Hematopoietic multipotent progenitor cell treated with erythropoietin and hydrocortisone succinate and interleukin-3 and kit ligand, for 8 days (in vitro differentiated cells): ENCODE measurements around the gene MFAP3L.
"Not testable (repeated sequence)": the region's sequence is repeated elsewhere in the genome, so short reads cannot be mapped to it uniquely, and the experiment has no call there.

Experiments
- DNase-seq: peaks from one replicate; pipeline ENCODE4 v3.0.0-alpha.2; 2015

Gene MFAP3L

DNA sequence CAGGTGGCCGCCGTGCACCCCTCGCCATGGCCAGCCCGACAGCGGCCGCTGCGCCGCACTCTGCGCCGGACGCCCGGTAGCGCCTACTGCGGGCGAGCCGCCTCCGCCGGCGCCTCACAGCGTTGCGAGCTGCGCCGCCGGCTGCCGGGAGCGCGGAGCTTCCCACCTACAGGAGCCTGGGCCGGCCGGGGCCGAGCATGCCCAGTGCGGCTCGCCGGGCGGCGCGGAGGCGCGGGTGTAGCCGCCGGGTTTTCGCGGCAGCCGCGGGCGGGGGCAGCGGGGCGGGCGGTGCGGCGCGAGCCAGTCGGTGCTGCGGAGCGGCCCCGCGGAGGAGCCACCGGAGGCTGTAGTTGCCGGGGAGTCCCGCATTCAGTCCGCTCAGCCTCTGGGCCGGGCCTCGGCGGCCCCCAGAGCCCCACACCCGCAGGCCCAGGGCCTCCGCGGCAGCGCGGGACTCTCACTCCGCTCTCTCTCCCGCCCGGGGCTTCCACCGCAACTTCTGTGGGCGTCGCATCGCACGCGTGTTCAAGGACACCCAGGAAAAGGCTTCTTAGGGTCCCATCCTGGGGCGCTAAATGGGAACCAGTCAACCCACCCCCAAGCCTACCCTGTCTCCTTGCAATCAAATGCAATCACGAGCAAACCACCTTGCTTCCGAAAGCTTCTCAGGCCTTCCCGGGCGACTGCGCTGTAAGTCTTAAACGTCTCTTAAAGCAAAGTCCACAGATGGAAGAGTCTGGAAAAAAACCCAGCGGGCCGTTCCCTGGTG, at the start of gene MFAP3L:
Gene MFAP3L, minus strand, starts transcription at position 143 of the 769 bp plus-strand sequence. CDS start 20,518 bp downstream, outside the sequence.
- peak; percentile 80 for DNase-seq

DNA sequence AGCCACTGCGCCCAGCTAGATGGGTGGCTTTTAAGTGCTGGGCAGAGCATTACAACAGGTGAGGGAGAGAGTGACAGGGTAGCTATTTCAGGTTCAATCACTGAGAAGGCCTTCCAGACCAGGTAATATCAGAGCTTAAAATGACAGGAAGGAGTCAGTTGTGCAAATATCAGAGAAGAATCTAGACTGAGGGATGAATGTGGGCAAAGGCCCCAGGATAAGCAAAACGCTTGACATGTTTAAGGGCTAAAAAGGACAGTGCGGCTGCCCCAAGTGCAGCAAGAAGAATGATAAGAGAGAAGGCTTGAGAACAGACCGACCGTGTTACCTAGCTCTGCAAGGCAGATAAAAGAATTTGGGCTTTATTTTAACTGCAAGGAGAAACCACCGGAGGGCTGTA, 45.0 kb upstream of the MFAP3L start:
- no peak for DNase-seq

DNA sequence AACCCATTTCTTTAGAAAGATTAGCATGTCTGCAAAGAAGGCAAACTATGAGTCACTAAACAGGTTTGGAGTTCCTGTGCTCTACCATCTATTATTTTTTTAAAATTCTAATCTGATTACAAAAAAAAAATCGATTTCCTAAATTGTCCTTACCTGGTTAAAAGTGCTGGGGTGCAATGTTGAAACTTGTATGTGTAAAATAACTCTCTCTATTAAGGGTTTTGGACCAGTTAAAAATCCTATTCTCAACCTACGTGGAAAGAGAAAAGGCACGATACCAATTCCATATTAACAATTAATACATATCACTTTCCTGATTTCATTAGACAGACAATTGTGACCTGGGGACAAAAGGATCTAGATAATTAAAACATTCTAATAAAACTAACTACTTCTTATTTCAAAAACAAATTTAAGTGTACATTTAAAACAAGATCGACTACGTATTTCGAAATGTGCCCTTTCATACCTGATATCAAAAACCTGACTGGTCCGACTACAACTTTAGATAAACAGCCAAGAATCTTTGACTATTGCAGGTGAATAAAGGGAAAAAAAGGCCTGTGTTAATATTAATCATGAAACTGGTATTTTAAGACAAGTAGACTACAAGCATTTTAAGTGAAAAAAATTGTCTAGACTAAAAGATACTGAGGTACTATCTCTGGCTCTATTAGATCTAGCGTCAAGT, 42.4 kb upstream of the MFAP3L start:
- no peak for DNase-seq

DNA sequence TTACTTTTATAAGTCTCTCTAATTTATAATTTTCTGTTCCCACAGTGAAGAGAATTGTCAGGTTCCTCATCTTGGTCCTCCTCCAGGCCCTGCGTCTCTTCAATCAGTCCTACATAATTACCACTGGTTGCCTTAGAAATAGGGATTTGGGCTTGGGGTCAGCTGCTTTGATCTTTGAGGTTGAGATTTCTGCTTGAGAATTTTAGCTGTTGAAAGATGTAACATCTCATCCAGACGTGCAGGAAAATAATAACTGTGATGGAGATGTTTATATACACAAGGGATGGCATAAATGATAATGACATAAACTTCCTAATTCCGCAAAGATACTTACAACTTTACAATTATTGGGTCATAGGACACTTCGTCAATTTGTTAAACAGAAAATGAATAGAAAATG, 33.2 kb upstream of the MFAP3L start:
- no peak for DNase-seq

DNA sequence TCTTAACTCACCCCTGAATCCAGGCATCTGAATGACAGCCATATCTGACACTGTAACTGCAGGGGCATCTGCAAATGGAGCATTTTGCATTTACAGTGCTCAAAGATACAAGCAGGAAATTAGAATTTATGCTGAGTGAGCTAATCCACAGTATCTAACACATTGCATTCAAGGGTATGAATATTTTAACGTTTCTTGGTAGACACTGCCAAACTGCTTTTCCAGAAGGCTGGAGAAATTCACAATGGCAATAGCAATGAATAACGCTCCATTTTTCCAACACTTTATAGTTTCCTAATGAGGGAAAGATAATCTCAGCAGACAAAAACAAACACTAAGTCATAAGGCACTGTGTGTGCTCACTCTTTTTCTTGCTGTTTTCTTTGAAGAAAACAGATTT, 32.6 kb upstream of the MFAP3L start:
- no peak for DNase-seq

DNA sequence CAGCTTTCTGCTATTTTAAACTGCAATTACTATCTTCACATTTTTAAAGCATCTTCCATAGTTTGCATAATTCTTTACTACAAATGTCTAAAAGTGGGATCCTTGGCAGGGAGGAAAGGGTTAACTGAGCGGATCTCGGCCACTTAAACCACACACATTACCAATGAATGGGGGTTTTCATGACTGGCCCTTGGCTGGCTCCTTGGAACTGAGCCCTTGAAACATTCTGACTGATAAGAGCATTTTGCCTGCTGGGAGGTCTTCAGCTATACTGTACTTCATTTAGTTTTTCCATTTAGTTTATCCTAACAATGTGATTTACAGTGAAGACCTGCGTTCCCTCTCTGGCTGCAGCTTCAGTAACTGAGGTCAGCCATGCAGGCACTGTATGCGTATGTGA, 31.7 kb upstream of the MFAP3L start:
- DNase-seq: no peak

DNA sequence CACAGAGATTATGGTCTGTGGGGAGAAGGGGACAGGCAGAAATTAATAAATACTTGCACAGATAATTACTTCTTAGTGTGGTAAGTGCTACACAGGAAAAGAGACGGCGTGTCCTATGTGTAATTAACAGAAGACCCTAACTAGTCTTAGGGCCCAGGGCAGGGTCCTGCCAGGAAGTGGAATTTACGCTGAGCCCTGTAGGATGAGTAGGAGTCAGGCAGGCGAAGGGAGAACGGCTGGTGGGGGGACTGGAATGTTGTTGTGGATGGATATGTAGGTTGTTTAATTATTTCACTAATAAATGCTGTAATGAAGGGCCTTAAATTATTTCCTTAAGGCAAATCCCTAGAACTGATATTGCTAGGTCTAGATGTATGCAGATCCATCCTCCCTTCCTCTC, 26.7 kb upstream of the MFAP3L start:
- DNase-seq: no peak

DNA sequence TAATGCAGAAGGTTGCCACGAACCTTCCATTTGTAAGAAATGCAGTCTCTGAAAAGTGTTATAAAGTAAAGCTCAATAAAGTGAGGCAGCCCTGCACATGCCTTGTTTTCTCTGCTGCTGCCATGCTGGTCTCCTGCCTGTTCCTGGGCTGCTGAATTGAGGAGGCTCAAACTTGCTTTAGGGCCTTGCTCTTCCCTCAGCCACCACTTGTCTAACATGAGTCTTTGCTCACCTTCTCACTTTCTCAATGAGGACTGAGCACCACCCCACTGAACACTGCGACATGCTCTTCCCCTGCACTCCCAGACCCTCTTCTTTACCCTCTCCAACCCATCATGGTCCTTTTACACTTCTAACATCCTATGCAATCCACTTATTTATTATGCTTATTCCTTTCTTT, 25.2 kb upstream of the MFAP3L start:
- DNase-seq: no peak

DNA sequence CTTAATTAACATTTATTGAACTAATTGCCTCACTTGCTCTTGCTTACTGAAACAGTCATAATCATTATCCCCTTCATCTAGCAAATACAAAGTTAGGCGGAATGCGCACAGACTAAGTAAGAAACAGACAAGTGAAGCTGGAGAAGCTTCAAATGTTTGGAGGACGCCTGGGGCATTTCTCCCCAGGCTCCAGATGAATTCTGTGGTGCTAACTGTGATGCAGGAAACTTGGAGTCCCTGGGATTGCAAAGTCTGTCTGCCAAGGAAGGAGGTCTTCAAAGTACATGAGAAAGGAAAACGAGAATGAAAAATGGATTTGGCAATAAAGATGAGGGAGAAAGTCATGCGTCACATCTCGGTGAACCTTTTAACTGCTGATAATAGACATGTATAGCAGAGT, 23.6 kb upstream of the MFAP3L start:
- no peak for DNase-seq

DNA sequence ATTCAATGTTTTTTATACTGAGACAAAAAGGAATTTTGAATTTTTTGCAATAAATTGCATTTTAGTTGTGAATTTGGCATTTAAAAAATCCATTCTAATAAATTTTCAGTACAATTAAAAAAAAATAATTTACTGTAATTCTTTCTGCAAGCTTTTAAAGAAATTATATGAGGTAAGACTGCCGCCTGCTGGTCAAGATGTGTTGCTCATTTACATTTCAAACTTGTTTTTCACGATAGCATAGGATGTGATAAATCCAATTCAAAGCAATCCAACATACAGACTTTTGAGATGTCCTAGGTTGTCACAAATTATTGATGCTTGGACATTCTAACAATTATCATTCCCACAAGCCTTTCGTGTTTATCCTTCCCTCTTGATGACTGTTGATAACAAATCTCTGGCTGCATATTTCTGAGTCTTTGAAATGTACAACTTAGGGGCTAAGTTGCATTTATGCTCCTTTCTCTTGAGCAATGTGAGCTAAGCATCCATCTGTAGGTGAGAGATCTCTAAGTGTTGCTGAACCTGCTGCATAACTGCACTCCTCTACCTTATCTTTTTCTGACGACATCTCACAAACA, 21.7 kb upstream of the MFAP3L start:
- DNase-seq: peak; percentile 77

DNA sequence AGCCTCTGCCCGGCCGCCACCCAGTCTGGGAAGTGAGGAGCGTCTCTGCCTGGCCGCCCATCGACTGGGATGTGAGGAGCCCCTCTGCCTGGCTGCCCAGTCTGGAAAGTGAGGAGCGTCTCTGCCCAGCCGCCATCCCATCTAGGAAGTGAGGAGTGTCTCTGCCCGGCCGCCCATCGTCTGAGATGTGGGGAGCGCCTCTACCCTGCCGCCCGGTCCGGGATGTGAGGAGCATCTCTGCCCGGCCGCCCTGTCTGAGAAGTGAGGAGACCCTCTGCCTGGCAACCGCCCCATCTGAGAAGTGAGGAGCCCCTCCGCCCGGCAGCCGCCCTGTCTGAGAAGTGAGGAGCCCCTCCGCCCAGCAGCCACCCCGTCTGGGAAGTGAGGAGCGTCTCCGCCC, 20.0 kb upstream of the MFAP3L start:
- not testable (repeated sequence) for DNase-seq

DNA sequence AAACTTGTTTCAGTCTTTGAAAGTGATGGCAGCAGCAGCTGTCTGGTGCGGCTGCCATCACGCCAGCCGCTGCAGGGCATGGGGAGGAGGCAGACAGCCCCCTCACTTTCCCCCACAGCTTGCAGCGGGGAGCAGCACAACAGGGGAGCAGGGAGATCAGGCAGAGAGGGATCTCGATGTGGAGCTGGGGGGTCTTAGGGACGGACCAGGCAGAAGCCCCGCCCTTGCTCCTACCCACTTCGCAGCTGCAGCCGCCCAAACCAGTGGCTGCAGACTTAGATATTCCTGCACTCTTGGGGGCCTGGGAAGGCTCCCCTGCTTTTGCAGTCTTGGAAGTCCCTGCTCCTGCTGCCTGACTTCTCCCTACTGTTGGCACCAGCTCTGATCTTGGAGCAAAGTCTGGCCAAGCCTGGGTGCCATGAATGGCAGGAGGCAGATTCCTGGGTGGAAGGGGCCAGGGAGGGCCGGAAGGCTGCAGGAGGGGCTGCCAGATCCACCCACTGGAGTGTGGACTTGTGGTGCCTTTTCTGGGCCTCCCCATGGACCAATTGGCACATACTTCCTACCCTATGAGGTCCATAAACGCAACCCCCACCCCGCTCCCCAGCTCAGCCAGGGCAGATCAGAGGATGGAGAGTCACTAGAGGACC, 14.0 kb upstream of the MFAP3L start:
- no peak for DNase-seq

DNA sequence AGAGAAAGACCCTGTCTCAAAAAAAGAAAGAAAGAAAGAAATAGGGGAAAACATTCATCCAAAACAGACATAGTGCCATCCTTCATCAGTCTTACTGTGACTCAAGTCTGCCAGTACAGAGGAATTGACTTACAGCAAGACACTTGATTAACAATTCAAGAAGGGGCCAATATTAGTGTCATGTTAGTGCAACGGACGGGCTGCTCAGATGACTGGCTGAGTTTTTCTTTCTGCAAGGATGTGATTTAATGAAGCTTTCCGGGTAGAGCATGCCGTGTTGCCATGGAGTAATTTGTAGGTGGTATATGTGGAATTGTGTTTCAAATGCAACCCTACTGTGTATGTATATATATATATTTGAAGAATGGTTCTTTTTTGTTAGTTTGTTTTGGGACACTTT, 12.6 kb upstream of the MFAP3L start:
- DNase-seq: no peak

DNA sequence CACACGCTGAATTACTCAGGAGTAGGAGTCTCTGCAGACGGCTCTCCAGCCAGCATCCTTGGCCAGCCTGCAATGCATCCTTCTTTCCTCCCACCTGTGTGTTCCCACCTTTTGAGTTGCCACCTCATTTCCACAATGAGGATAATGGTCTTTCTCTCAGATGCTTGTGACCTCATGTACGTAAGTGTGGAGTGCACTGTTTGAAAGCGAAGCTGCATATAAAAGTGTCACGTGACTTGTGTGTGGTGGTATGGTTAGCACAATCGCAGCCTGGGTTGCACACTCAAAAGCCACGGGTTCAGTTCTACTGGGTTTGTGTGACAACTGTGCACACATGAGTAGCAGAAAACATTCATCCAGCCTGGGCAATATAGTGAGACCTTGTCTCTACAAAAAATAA, 12.0 kb upstream of the MFAP3L start:
- no peak for DNase-seq

DNA sequence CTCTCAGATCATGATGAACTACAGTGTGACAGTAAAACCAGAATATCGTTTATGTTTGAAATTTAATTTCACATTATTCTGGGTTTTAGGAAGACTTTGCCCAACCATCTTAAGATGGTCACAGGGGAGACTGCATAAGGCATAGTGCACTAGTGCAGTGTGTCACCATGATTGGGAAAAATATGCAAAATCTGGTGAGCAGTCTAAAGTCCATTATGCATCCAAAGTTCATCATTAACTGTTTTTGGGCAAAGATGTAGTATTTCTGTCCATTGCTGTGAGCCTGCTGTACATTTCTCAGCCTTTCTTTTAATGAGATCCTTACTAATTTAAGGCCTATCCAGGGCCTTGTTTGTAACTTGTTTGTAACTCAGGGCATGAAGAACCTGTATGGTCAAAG, 11.3 kb upstream of the MFAP3L start:
- DNase-seq: no peak

DNA sequence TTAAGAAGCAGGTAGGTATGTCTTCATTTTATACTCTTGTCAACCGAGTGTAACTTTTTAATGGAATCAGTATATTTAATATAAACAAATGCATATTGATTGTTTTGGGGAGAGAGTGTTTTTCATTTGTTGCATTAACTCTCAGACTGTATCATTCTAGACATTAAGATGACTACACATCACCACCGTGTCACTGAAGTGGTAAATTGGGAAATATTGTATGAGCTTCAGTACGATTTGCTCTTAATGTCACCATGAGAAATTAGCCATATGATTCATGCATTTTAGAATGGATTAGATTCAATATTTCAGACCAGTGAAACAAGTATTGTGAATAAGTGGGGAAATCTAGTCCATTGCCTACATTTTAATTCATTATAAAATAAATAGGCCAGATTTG, 9.7 kb upstream of the MFAP3L start:
- no peak for DNase-seq

DNA sequence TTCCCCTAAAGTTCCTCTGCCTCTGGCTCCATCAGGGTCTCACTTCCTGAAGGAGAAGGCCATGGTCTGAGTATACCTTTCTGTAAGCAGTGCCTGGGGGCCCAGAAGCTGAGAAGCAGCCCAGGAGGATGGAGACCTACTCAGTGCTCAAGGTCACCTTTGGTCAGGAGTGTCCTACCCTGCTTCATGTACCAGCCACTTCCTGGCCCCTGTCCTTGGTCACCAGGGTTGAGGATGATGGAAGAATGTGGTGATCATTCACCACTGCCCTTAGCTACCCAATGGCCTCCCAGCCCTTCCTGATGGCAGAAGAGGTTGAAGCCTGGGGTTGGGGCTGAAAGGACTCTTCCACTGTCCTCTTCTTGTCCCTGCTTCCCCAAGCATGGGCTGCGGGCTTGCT, 9.0 kb upstream of the MFAP3L start:
- no peak for DNase-seq

DNA sequence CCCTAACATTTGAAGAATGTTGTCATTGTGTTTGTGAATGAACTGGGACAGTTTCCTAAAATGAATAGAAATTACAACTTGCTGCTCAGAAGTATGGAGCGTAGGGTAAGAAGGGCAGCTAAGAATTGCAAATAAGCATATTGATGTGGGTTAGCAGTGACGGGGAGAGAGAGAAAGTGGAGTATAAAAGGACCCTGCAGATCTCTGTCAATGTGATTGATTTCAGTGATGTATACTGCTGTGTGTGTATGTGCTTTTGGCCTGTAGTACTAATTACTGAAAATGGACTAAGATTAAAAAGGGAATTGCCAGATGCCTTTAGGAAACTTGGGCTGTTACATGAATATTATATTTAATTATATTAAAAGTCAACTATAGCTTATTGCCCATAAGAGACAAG, 7.8 kb upstream of the MFAP3L start:
- no peak for DNase-seq

DNA sequence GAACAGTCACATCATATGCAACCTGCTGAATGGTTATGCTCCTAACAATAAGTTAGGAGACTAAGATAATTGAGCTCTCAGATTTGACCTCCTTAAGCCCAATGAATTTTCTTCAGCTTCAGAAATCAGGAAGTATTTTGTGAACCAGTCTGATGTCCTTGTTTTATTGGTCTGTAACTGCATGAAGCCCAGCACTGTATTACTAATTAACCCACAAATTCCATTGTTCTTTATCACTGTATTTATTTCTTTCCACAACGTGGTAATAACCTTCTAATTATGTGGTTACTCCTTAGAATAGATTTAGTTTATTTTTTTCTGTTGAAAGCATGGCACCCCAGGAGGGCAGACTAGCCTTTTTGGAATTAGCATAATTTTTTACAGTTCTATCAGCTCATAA, 3.9 kb upstream of the MFAP3L start:
- DNase-seq: no peak

DNA sequence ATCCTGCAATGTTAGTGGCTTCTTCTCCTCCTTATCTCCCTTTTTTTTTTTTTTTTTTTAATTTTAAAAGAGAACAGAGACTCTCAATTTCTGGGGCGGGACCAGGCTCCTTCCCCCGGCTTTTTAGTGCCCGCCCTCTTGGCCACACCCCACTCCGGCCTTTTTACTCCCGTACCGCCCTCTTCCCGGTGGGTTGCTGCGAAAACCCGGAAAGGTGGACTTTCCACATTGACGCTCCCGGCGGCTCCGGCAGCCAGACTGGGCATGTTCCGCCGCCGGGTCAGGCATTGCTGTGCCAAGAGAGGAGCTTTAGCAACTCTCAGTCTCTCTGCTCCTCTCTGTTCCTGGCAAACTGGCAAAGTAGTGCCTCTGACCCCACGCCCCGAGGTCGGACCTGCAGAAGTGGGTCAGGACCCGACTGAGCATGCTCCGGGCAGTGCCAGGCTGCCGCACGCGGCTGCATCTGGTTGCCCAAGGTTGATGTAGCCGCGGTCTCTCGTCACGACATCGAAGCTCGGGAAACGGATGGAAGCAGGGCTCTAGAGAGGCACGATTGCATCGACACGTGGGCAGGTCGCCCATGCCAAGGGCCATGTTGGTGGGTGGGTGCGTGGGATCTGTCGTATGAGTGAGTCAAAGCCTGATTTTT, 1.1 kb upstream of the MFAP3L start:
- peak; percentile 96 for DNase-seq

DNA sequence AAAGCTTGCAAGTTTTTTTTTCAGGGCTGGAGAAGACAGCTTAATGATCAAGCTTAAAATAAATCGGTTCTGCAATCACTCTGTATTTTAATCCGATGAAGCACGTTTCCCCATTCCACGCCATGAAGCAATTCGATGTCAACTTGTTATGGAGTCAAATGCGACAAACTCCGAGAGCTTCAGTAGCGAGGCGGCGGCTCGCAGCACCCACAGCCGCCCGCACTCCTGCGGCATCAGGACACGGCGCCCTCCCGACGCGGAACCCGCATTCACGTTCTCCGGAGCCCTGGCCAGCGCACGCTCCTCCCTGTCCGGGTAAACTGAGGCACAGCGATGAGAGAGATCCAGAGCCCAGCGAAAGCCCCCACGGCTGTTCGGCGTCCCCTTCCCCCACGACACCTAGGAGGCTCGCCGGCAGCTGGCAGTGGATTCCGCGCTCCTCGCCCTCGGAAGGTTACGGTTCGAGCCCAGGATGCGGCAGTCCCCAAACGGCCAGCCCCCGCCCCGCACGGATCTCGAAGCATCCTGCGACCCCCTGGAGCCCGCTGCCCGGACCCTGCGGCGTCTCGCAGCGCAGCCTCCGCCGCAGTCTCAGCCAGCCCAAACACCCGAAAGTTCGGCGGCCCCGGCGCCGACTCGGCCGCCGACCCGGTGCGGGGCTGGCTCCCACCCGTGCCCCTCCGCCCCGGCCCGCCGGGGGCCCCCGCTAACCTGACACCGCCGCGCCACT, 507 bp downstream of the MFAP3L start:
- DNase-seq: no peak

DNA sequence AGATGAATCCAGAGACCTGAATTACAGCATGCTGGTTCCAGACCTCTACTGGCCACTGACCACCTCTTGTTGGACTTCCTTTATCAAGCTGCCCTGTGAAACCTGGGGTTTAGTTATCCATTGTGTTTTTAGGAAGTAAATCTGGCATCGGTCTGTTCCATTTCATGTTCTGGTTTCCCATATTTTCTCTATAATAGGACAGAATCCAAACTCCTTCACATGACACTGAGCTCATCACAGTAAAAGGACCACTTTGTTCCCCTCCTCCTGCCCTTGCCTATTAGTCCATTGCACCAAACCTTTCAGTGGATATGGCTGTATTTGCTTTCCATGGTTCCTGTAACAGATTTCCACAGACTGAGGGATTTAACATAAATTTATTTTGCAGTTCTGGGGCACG, 4.0 kb downstream of the MFAP3L start:
- no peak for DNase-seq

DNA sequence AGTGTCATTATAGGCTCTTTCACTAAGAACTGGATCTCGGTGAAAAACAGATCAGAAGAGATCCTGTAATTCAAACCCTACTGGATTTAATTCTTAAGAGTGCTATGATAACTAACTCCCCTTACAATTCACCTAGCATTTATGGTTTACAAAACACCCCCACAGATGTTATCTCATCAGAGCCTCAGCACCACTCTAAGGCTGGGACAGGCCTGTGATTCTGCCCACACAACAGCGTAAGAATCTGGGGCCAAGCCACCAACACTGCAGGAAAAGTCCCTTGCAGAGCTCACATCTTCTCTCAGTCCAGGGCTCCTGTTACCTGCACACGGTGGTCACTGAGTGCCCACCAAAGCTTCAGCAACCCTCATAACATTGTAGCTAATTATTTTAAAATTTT, 8.9 kb downstream of the MFAP3L start:
- no peak for DNase-seq
